GM19397 (cell line): Measurements from ENCODE around the gene TUBGCP3.
"Not testable (repeated sequence)": the region's sequence is repeated elsewhere in the genome, so short reads cannot be mapped to it uniquely, and the experiment has no call there.

Experiments
- ATAC-seq: cut with Tn5 transposase; IDR thresholded peaks from one replicate; pipeline ENCODE4 v1.9.1; 2021; ENCODE audit warnings: mild to moderate bottlenecking, moderate library complexity; ENCODE audit not compliant: unreplicated experiment

Gene TUBGCP3

GRCh38 chr13:112531263-112531794, 56.6 kb downstream of the TUBGCP3 start:
- ATAC-seq: no peak

- no peak for ATAC-seq
Observed at GRCh38 chr13:112530861-112531260, 57.1 kb downstream of the TUBGCP3 start.

- ATAC-seq: no peak
Observed at GRCh38 chr13:112529216-112529615, 58.7 kb downstream of the TUBGCP3 start.

- no peak for ATAC-seq
Observed at GRCh38 chr13:112526146-112526853, 61.7 kb downstream of the TUBGCP3 start.

GRCh38 chr13:112525356-112525945, 62.5 kb downstream of the TUBGCP3 start:
- no peak for ATAC-seq

- no peak for ATAC-seq
Observed at GRCh38 chr13:112522578-112522977, 65.4 kb downstream of the TUBGCP3 start.

GRCh38 chr13:112521073-112521685, 66.8 kb downstream of the TUBGCP3 start:
- no peak for ATAC-seq

- ATAC-seq: no peak
Observed at GRCh38 chr13:112519517-112520060, 68.4 kb downstream of the TUBGCP3 start.

- ATAC-seq: no peak
Observed at GRCh38 chr13:112516218-112516617, 71.7 kb downstream of the TUBGCP3 start.

- ATAC-seq: no peak
Observed at GRCh38 chr13:112513761-112514160, 74.2 kb downstream of the TUBGCP3 start.

- no peak for ATAC-seq
Observed at GRCh38 chr13:112510987-112511685, 76.8 kb downstream of the TUBGCP3 start.

GRCh38 chr13:112510002-112510780, 77.8 kb downstream of the TUBGCP3 start:
- ATAC-seq: no peak

- no peak for ATAC-seq
Observed at GRCh38 chr13:112509190-112509589, 78.8 kb downstream of the TUBGCP3 start.

GRCh38 chr13:112506046-112506445, 81.9 kb downstream of the TUBGCP3 start:
- no peak for ATAC-seq

GRCh38 chr13:112496166-112496565, 91.8 kb downstream of the TUBGCP3 start:
- ATAC-seq: no peak

GRCh38 chr13:112495465-112495864, 92.5 kb downstream of the TUBGCP3 start:
- no peak for ATAC-seq

- ATAC-seq: no peak
Observed at GRCh38 chr13:112489199-112489598, 98.8 kb downstream of the TUBGCP3 start.

- ATAC-seq: not testable (repeated sequence)
Observed at GRCh38 chr13:112488343-112489050, 99.5 kb downstream of the TUBGCP3 start.

- no peak for ATAC-seq
Observed at GRCh38 chr13:112487127-112487517, 100.8 kb downstream of the TUBGCP3 start.
